ENCODE measurements around the gene HS6ST2.

HS6ST2 gene

GRCh38 chrX:132603700-132604286 is 354.6 kb downstream of the HS6ST2 start:
- DNase-seq: no peak

DNA sequence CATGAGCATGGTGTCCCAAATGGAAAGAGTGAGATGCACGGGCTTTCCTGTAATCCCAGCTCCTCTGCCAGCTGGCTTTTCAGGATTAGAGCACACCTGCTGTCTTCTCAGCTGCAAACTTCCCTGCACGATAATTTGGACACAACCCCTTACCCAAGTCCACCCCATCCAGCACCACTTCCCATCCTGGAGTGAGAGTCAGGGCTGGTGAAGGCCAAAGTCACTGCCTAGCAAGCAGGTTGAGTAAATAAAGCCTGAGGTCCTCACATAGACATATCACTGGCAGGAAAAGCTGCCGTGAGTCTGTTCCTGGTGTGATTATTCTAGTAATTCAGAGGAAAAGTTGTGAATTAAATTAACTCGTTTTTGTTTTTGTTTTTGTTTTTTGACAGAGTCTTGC is 355.7 kb downstream of the HS6ST2 start:
- no peak for DNase-seq

DNA sequence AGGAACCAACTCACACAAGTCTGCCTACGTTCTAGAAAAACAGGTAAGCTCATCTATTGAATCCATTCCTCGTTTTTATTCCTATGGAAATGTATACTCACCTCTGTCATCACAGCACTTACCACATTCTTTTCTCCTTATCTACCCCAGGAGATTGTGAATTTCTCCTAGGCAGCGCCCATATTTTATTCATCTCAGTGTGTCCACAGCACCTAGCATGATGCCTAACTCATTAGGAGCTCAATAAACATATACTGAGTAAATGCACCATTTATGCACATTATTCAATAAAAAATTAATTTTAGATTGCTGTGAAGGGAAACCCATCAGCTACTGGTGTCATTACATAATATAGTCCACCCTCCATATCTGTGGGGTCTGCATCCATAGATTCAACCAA is 363.4 kb downstream of the HS6ST2 start:
- DNase-seq: no peak

GRCh38 chrX:132594129-132594528 is 364.3 kb downstream of the HS6ST2 start:
- DNase-seq: no peak

GRCh38 chrX:132592880-132593279 is 365.5 kb downstream of the HS6ST2 start:
- no peak for DNase-seq

- no peak for DNase-seq
These were observed 366.6 kb downstream of the HS6ST2 start for GRCh38 chrX:132591719-132592275.

GRCh38 chrX:132590350-132591026 is 367.9 kb downstream of the HS6ST2 start:
- no peak for DNase-seq

- no peak for DNase-seq
These were observed 373.5 kb downstream of the HS6ST2 start for GRCh38 chrX:132584936-132585335.

DNA sequence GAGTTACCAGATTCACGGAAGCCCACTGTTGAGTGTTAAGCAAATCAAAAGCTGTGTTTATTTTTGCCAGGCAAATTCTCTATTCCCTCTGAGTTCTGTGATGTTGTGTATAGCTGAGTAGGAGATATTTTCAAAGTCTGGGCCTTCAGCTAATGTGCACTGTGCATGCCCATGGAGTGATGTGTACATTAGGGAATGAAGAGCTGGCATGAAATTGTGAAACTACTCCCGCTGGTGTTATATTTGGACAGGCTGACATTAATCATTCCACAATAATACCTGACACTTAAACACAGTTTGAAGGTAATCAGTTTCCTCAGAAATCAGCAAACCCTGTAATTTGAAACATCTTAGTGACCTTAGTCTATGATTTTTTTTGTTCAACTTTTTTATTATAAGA is 381.5 kb downstream of the HS6ST2 start:
- no peak for DNase-seq

All from SHP77 treated with DMSO at 0.1 percent for 48 hours (cell line).